ENCODE measurements around the gene FMNL2. TPM values are rescaled to one million over a fixed set of nuclear protein-coding genes. Genes with fewer than 3 reads are reported as not detected.

The FMNL2 gene
- total RNA-seq, 1 experiment from 2014 or later = 33.6 TPM

DNA sequence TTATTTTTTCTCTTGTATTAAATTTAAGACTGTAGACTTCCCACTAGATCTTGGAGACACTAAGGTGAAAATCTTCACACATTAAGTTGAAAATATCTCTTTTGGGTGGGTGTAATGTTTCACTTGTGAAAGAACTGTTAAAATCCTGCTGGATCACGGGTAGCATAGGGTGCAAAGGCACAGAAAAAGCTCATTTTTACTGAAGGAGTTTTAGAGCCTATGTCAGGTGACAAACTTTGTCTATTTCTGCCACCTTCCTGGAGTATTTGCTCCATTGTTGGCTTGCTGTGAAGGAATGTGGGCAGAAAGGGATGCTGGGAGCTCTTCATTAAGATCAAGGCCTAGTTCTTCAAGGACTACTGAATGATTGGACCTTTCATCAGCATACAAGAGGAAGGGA is 119.4 kb downstream of the FMNL2 start:
- ChIA-PET CTCF (no interaction called here), POLR2A (interaction anchor here (0.8 kb wide), 1 partner anchor 13 kb away, joined by 3 read pairs; no protein-coding TSS in a partner anchor)
- no peak for ATAC-seq
- in situ Hi-C loops (cut with HindIII; ENCODE audit: low pct_unique_long_range_greater_than_20kb, low sequenced_read_pairs) = no loop called here
- H3K27me3 ChIP-seq (ENCODE audit: control insufficient read depth, insufficient read depth, low read length) = no peaks in the 10 kb centered on the region
- no peaks in the 10 kb centered on the region for H3K36me3 ChIP-seq (ENCODE audit: control insufficient read depth, insufficient read depth, low read length)
- DNase-seq (ENCODE audit: low read depth, low spot score) = no peak
- no peak overlapping the region for H3K4me3 ChIP-seq (ENCODE audit: low read depth in 2 of 2, low read length in 2 of 2)
- H3K4me1 ChIP-seq (ENCODE audit: control insufficient read depth, insufficient read depth, low read length) = no peaks in the 10 kb centered on the region
- H3K27ac ChIP-seq (ENCODE audit: low read length) = no peak overlapping the region
- intact Hi-C loops (cut with micrococcal nuclease; ENCODE audit: unreplicated experiment) = no loop called here
- H3K9me3 ChIP-seq (ENCODE audit: control insufficient read depth, insufficient read depth, low read depth, low read length) = no peaks in the 10 kb centered on the region
- BruUV-seq (replicated peaks) = no TSS peak
- TF ChIP-seq SIN3A (IDR thresholded peaks at IDR 0.05; ENCODE audit: borderline replicate concordance, insufficient read depth, low read depth, low read length) (no peak), POLR2AphosphoS5 (IDR thresholded peaks at IDR 0.05; ENCODE audit: low read depth, low read length) (no peak), TCF7L2 (IDR thresholded peaks at IDR 0.05; ENCODE audit: low read depth, low read length) (no peak)
- TF ChIP-seq, protein P1, sequence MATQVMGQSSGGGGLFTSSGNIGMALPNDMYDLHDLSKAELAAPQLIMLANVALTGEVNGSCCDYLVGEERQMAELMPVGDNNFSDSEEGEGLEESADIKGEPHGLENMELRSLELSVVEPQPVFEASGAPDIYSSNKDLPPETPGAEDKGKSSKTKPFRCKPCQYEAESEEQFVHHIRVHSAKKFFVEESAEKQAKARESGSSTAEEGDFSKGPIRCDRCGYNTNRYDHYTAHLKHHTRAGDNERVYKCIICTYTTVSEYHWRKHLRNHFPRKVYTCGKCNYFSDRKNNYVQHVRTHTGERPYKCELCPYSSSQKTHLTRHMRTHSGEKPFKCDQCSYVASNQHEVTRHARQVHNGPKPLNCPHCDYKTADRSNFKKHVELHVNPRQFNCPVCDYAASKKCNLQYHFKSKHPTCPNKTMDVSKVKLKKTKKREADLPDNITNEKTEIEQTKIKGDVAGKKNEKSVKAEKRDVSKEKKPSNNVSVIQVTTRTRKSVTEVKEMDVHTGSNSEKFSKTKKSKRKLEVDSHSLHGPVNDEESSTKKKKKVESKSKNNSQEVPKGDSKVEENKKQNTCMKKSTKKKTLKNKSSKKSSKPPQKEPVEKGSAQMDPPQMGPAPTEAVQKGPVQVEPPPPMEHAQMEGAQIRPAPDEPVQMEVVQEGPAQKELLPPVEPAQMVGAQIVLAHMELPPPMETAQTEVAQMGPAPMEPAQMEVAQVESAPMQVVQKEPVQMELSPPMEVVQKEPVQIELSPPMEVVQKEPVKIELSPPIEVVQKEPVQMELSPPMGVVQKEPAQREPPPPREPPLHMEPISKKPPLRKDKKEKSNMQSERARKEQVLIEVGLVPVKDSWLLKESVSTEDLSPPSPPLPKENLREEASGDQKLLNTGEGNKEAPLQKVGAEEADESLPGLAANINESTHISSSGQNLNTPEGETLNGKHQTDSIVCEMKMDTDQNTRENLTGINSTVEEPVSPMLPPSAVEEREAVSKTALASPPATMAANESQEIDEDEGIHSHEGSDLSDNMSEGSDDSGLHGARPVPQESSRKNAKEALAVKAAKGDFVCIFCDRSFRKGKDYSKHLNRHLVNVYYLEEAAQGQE (IDR thresholded peaks at IDR 0.05; ENCODE audit: insufficient read depth in 1 of 2, low read depth in 2 of 2, low read length in 1 of 2) = no peak
- TF ChIP-seq, protein P2, sequence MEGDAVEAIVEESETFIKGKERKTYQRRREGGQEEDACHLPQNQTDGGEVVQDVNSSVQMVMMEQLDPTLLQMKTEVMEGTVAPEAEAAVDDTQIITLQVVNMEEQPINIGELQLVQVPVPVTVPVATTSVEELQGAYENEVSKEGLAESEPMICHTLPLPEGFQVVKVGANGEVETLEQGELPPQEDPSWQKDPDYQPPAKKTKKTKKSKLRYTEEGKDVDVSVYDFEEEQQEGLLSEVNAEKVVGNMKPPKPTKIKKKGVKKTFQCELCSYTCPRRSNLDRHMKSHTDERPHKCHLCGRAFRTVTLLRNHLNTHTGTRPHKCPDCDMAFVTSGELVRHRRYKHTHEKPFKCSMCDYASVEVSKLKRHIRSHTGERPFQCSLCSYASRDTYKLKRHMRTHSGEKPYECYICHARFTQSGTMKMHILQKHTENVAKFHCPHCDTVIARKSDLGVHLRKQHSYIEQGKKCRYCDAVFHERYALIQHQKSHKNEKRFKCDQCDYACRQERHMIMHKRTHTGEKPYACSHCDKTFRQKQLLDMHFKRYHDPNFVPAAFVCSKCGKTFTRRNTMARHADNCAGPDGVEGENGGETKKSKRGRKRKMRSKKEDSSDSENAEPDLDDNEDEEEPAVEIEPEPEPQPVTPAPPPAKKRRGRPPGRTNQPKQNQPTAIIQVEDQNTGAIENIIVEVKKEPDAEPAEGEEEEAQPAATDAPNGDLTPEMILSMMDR (IDR thresholded peaks at IDR 0.05) = no peak

DNA sequence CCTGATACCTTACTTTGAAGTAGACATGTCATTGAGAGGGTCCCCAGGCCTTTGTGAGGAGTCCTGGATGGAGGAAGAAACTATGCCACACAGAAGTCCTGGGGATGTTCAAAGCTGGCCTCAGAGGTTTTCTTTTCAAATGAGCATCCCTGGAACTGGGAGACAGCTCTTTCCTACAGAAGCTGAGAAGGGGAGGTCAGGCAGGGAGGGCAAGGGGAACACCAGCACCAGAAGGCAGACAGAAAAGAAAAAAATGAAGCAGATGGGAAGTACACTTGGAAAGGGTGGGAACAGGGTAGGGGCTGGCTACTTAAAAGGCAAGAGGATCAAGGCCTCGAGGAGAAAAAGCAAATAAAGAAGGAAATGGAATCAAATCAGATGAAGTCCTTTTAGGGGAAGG is 120.0 kb downstream of the FMNL2 start:
- BruUV-seq (replicated peaks) = no TSS peak
- Histone ChIP-seq H3K9me3 (ENCODE audit: control insufficient read depth, insufficient read depth, low read depth, low read length) (no peaks in the 10 kb centered on the region), H3K27me3 (ENCODE audit: control insufficient read depth, insufficient read depth, low read length) (no peaks in the 10 kb centered on the region), H3K27ac (ENCODE audit: low read length) (no peak overlapping the region), H3K4me1 (ENCODE audit: control insufficient read depth, insufficient read depth, low read length) (no peaks in the 10 kb centered on the region), H3K4me3 (ENCODE audit: low read depth in 2 of 2, low read length in 2 of 2) (no peak overlapping the region), H3K36me3 (ENCODE audit: control insufficient read depth, insufficient read depth, low read length) (no peaks in the 10 kb centered on the region)
- CTCF ChIA-PET = no interaction called here
- POLR2A ChIA-PET = interaction anchor here (0.8 kb wide), 1 partner anchor 13 kb away, joined by 3 read pairs; no protein-coding TSS in a partner anchor
- intact Hi-C loops (cut with micrococcal nuclease; ENCODE audit: unreplicated experiment) (no loop called here), in situ Hi-C loops (cut with HindIII; ENCODE audit: low pct_unique_long_range_greater_than_20kb, low sequenced_read_pairs) (no loop called here)
- DNase-seq (ENCODE audit: low read depth, low spot score) = no peak
- ATAC-seq = no peak
- TF ChIP-seq TCF7L2 (IDR thresholded peaks at IDR 0.05; ENCODE audit: low read depth, low read length) (no peak), POLR2AphosphoS5 (IDR thresholded peaks at IDR 0.05; ENCODE audit: low read depth, low read length) (no peak), SIN3A (IDR thresholded peaks at IDR 0.05; ENCODE audit: borderline replicate concordance, insufficient read depth, low read depth, low read length) (no peak)
- TF ChIP-seq, protein P2 (IDR thresholded peaks at IDR 0.05) = no peak
- TF ChIP-seq, protein P1 (IDR thresholded peaks at IDR 0.05; ENCODE audit: insufficient read depth in 1 of 2, low read depth in 2 of 2, low read length in 1 of 2) = no peak

Data from Panc1 (cell line).